ENCODE results near the gene LILRB5. TPM values are rescaled to one million over a fixed set of nuclear protein-coding genes. Genes with fewer than 3 reads are reported as not detected.
"Not testable (repeated sequence)": the region's sequence is repeated elsewhere in the genome, so short reads cannot be mapped to it uniquely, and the experiment has no call there.

The LILRB5 gene
- total and polyA plus RNA-seq, 9 of the 15 experiments (the other 6 are each of a cell fraction or from before 2014, with no cell fraction given) = not detected

DNA sequence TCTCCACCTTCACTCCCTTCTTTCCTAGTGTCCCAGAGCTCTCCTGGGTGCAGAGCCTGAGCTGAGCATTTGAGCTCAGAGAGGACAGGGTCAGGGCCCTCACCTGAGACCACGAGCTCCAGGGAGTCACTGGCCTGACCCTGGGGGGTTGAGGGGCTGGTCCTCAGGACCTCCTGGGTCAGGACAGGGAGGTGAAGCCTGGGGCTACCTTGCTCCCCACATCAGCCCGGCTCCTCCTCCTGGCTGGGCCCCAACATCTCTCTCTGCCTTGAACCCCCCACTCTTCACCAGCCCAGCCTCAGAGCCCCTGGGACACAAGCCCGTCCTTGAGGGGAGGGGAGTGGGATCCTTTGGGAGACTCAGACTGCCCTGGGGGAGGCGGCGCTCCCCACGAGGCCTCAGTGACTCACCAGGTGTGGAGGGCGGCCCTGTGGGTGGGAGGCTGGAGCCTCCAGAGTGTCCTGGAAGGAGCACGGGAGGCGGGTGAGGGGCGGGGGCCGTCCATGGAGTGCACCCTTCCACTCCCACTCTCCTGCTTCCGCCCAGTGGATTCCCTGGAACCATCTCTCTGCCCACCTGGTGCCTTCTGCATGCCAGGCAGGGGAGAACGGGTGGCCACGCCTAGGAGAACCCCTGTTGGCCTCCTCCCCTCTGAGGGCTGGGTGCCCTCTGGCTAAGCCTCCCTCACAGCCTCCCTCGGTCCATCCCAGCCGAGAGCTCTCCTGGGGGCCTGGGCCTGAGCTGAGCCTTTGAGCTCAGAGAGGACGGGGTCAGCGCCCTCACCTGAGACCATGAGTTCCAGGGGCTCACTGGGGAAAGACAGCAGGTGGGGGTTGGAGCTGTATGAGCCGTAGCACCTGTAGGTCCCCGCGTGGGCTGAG is 17.3 kb downstream of the LILRB5 start:
- H3K9me3 ChIP-seq (replicated peaks; ENCODE audit: control insufficient read depth, insufficient read depth, low read depth, low read length); H3K27ac ChIP-seq (ENCODE audit: extremely low read depth, low read depth, low read length); FAIRE-seq; H3K79me2 ChIP-seq (ENCODE audit: control insufficient read depth, insufficient read depth, low read length); H3K36me3 ChIP-seq (ENCODE audit: control insufficient read depth, insufficient read depth, low read length); H2AFZ ChIP-seq (ENCODE audit: low read depth, low read length); intact Hi-C loops (cut with micrococcal nuclease); H3K4me2 ChIP-seq (ENCODE audit: insufficient read depth, low read length); H3K9me1 ChIP-seq (ENCODE audit: control insufficient read depth, insufficient read depth, low read length); H3K9ac ChIP-seq (ENCODE audit: insufficient read depth in 1 of 2, low read depth in 2 of 2, low read length in 2 of 2); DNase-seq (ENCODE audit: extremely low read depth in 1 of 4, low spot score in 3 of 4); in situ Hi-C loops (cut with MboI); CTCF ChIA-PET (ENCODE audit: low intra/inter-chr PET ratio); BruUV-seq (replicated peaks); H3K4me3 ChIP-seq; H4K20me1 ChIP-seq (replicated peaks; ENCODE audit: control insufficient read depth, insufficient read depth, low read length): not testable (repeated sequence)
- Histone ChIP-seq H3K27me3 (ENCODE audit: control insufficient read depth in 2 of 2, insufficient read depth in 2 of 2, low read length in 2 of 2) (peaks cover 20 to 38% of the 10 kb centered on the region in 2 experiments; a peak in 4 of 5 replicates), H3K4me1 (replicated peaks in 1 of 2; ENCODE audit: control insufficient read depth in 2 of 2, insufficient read depth in 2 of 2, low read length in 2 of 2) (peaks cover 0 to 14% of the 10 kb centered on the region in 2 experiments; a peak in 2 of 5 replicates)
- ATAC-seq = peak; percentile 55
- POLR2A ChIA-PET = interaction anchor here (0.6 to 1.2 kb wide), 3 partner anchors 10 to 29 kb away, joined by 3 to 5 read pairs (median 3); no protein-coding TSS in a partner anchor
- WGBS (ENCODE audit: insufficient coverage, low coverage, missing lambda C conversion rate) = 16% methylated on average over 11 of the region's 21 CpGs

DNA sequence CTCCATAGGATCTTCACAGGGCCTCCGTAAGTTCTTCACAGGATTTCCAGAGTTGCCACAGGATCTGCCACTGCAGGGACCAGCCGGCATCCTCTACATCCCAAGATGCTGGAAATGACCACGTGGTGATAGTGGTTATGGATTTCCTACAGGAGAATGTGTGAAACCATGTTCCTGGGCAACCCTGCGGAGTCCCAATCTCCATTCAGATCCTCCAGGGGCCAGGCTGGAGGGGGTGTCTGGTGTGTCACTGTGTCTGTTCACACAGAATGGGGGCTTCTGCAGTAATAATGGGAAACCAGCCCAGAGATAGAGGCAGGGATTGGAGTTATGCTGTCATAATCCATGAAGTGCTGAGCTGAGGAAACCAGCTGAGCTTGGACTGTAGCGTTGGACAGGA is 23.1 kb downstream of the LILRB5 start:
- Histone ChIP-seq H3K27me3 (ENCODE audit: control insufficient read depth in 2 of 2, insufficient read depth in 2 of 2, low read length in 2 of 2) (peaks cover 19 to 48% of the 10 kb centered on the region in 2 experiments; a peak in 4 of 5 replicates), H3K36me3 (ENCODE audit: control insufficient read depth, insufficient read depth, low read length) (no peaks in the 10 kb centered on the region), H3K9ac (ENCODE audit: insufficient read depth in 1 of 2, low read depth in 2 of 2, low read length in 2 of 2) (no peak overlapping the region), H2AFZ (ENCODE audit: low read depth, low read length) (no peak overlapping the region), H4K20me1 (replicated peaks; ENCODE audit: control insufficient read depth, insufficient read depth, low read length) (no peaks in the 10 kb centered on the region), H3K9me1 (ENCODE audit: control insufficient read depth, insufficient read depth, low read length) (no peaks in the 10 kb centered on the region), H3K4me1 (replicated peaks in 1 of 2; ENCODE audit: control insufficient read depth in 2 of 2, insufficient read depth in 2 of 2, low read length in 2 of 2) (peaks cover 4 to 6% of the 10 kb centered on the region in 2 experiments; a peak in 4 of 5 replicates), H3K79me2 (ENCODE audit: control insufficient read depth, insufficient read depth, low read length) (no peaks in the 10 kb centered on the region), H3K27ac (ENCODE audit: extremely low read depth, low read depth, low read length) (no peak overlapping the region), H3K9me3 (replicated peaks; ENCODE audit: control insufficient read depth, insufficient read depth, low read depth, low read length) (no peaks in the 10 kb centered on the region), H3K4me2 (ENCODE audit: insufficient read depth, low read length) (no peak overlapping the region), H3K4me3 (no peak overlapping the region)
- in situ Hi-C loops (cut with MboI) = no loop called here
- CTCF ChIA-PET (ENCODE audit: low intra/inter-chr PET ratio) = no interaction called here
- FAIRE-seq = no peak
- POLR2A ChIA-PET = interaction anchor here (0.8 to 1.2 kb wide), 3 partner anchors 13 to 33 kb away, joined by 3 to 5 read pairs (median 3); no protein-coding TSS in a partner anchor
- 1% methylated on average over 5 of the region's 5 CpGs for WGBS (ENCODE audit: insufficient coverage, low coverage, missing lambda C conversion rate)
- intact Hi-C loops (cut with micrococcal nuclease) = loop anchor here (5.0 kb wide), 1 partner anchor 47 kb away; the partner anchor contains the start of gene MBOAT7
- ATAC-seq = no peak
- no peak for DNase-seq (ENCODE audit: extremely low read depth in 1 of 4, low spot score in 3 of 4)
- no TSS peak for BruUV-seq (replicated peaks)
- TF ChIP-seq, protein P1, sequence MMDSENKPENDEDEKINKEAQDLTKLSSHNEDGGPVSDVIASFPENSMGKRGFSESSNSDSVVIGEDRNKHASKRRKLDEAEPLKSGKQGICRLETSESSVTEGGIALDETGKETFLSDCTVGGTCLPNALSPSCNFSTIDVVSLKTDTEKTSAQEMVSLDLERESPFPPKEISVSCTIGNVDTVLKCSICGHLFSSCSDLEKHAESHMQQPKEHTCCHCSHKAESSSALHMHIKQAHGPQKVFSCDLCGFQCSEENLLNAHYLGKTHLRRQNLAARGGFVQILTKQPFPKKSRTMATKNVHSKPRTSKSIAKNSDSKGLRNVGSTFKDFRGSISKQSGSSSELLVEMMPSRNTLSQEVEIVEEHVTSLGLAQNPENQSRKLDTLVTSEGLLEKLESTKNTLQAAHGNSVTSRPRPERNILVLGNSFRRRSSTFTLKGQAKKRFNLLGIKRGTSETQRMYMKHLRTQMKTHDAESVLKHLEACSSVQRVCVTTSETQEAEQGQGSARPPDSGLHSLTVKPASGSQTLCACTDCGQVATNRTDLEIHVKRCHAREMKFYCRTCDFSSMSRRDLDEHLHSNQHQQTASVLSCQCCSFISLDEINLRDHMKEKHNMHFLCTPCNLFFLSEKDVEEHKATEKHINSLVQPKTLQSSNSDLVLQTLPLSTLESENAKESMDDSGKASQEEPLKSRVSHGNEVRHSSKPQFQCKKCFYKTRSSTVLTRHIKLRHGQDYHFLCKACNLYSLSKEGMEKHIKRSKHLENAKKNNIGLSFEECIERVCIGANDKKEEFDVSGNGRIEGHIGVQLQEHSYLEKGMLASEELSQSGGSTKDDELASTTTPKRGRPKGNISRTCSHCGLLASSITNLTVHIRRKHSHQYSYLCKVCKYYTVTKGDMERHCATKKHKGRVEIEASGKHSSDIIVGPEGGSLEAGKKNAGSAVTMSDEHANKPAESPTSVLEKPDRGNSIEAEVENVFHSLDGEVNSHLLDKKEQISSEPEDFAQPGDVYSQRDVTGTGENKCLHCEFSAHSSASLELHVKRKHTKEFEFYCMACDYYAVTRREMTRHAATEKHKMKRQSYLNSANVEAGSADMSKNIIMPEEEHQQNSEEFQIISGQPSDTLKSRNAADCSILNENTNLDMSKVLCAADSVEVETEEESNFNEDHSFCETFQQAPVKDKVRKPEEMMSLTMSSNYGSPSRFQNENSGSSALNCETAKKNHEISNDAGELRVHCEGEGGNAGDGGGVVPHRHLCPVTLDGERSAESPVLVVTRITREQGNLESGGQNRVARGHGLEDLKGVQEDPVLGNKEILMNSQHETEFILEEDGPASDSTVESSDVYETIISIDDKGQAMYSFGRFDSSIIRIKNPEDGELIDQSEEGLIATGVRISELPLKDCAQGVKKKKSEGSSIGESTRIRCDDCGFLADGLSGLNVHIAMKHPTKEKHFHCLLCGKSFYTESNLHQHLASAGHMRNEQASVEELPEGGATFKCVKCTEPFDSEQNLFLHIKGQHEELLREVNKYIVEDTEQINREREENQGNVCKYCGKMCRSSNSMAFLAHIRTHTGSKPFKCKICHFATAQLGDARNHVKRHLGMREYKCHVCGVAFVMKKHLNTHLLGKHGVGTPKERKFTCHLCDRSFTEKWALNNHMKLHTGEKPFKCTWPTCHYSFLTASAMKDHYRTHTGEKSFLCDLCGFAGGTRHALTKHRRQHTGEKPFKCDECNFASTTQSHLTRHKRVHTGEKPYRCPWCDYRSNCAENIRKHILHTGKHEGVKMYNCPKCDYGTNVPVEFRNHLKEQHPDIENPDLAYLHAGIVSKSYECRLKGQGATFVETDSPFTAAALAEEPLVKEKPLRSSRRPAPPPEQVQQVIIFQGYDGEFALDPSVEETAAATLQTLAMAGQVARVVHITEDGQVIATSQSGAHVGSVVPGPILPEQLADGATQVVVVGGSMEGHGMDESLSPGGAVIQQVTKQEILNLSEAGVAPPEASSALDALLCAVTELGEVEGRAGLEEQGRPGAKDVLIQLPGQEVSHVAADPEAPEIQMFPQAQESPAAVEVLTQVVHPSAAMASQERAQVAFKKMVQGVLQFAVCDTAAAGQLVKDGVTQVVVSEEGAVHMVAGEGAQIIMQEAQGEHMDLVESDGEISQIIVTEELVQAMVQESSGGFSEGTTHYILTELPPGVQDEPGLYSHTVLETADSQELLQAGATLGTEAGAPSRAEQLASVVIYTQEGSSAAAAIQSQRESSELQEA (IDR thresholded peaks at IDR 0.05; ENCODE audit: low read depth) = no peak
